PFSK-1 (cell line): ENCODE measurements around the gene SMOC2.

Experiments
- POLR2AphosphoS5 ChIP-seq: IDR thresholded peaks from 2 replicates; pipeline ENCODE4 v1.6.1; 2012; ENCODE audit warnings: low read depth, mild to moderate bottlenecking, control low read depth, low read length, moderate library complexity
- REST ChIP-seq, 2 experiments: IDR thresholded peaks; 2 replicates each; pipeline versions ENCODE4 v1.6.1 to v1.8.0; 2011 to 2012; ENCODE audit warnings: low read depth in 2 of 2, low read length in 2 of 2, control low read depth in 1 of 2, inconsistent platforms in 1 of 2, mild to moderate bottlenecking in 1 of 2, moderate library complexity in 1 of 2; ENCODE audit not compliant: insufficient read depth in 1 of 2
- SIN3A ChIP-seq: IDR thresholded peaks from 2 replicates; pipeline ENCODE4 v1.6.1; 2012; ENCODE audit warnings: mild to moderate bottlenecking, low read length, moderate library complexity, borderline replicate concordance; ENCODE audit not compliant: insufficient read depth
- TAF1 ChIP-seq: IDR thresholded peaks from 2 replicates; pipeline ENCODE4 v1.6.1; 2012; ENCODE audit warnings: low read length, control low read depth, borderline replicate concordance; ENCODE audit not compliant: insufficient read depth

DNA sequence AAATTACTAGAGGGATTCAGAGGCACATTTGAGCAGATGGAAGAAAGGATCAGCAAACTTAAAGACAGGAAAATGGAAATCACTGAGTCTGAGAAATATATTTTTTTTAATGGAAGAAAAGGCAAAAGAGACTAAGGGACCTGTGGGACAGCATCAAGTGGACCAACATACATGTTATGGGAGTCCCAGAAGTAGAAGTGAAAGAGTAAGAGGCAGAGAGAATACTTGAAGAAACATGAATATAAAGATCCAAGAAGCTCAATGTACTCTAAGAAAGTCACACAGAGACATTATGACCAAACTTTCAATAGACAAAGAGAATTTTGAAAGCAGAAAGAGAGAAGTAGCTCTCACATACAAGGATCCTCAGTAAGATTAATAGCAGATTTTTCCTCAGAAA is 39.5 kb downstream of the SMOC2 start:
- TF ChIP-seq TAF1: no peak
- TF ChIP-seq REST (IDR thresholded peaks at IDR 0.05; ENCODE audit: insufficient read depth in 1 of 2, low read depth in 2 of 2, low read length in 2 of 2): no peak
- TF ChIP-seq POLR2AphosphoS5: no peak
- TF ChIP-seq SIN3A: no peak
